ENCODE measurements around the gene THSD8. TPM values are rescaled to one million over a fixed set of nuclear protein-coding genes. Genes with fewer than 3 reads are reported as not detected.

Gene THSD8
- not detected for total RNA-seq

GRCh38 chr19:12801466-12802266 lies at the start of gene THSD8, which contains the start of gene PRDX2:
TSS of gene THSD8 (plus strand) at chr19:12802069. CDS start at chr19:12802072, 3 bp downstream.
TSS of gene PRDX2 (minus strand) at chr19:12801800. CDS start at chr19:12801261, 539 bp downstream.

GRCh38 chr19:12774588-12775555 lies 27.0 kb upstream of the THSD8 start, which contains the start of gene HOOK2:
TSS of gene HOOK2 (minus strand) at chr19:12775552. CDS start at chr19:12775449, 103 bp downstream.

GRCh38 chr19:12791345-12792050 lies 10.4 kb upstream of the THSD8 start, which contains the start of gene JUNB:
TSS of gene JUNB (plus strand) at chr19:12791486. CDS start at chr19:12791772, 286 bp downstream.

GRCh38 chr19:12806242-12807081 lies 4.6 kb downstream of the THSD8 start, which contains the start of gene RNASEH2A:
TSS of gene RNASEH2A (plus strand) at chr19:12806584. CDS start at chr19:12806674, 90 bp downstream.

GRCh38 chr19:12834566-12834943 lies 32.7 kb downstream of the THSD8 start, which contains the start of gene RTBDN:
TSS of gene RTBDN (minus strand) at chr19:12834579. CDS start at chr19:12829979, 4,600 bp downstream.

GRCh38 chr19:12838182-12838885 lies 36.5 kb downstream of the THSD8 start, which contains the start of gene MAST1:
TSS of gene MAST1 (plus strand) at chr19:12838515. CDS start at chr19:12838573, 58 bp downstream.

Small RNA genes lying within 50 kb of the gene (small RNA-seq; reads per million reads assigned to genes)
- 0.17 to 0.52 reads per million in 2 donors for gene MIR5684
- 0 reads per million in 2 donors for gene MIR6794

Other genes with a start within 250 kb of the THSD8 start
- gene ZNF490, start 191.3 kb upstream of the THSD8 start, total RNA-seq: 10 to 100 TPM; 10.7 to 16.9 TPM
- 1 to 10 TPM; 8.7 to 10.0 TPM for gene ZNF791, start 191.1 kb upstream of the THSD8 start, total RNA-seq
- gene MAN2B1, start 135.3 kb upstream of the THSD8 start, total RNA-seq: 10 to 100 TPM; 38.3 to 57.5 TPM
- 1 to 10 TPM; 7.3 to 8.6 TPM for gene WDR83, start 135.3 kb upstream of the THSD8 start, total RNA-seq
- gene DHPS, start 120.2 kb upstream of the THSD8 start, total RNA-seq: 10 to 100 TPM; 67.4 to 85.9 TPM
- gene GNG14, start 114.1 kb upstream of the THSD8 start, total RNA-seq: not detected
- gene FBXW9, start 105.4 kb upstream of the THSD8 start, total RNA-seq: 10 to 100 TPM; 14.1 to 14.7 TPM
- gene TNPO2, start 78.1 kb upstream of the THSD8 start, total RNA-seq: 10 to 100 TPM; 62.6 to 71.9 TPM
- 100 to 1,000 TPM; 107 to 194 TPM for gene TRIR, start 67.4 kb upstream of the THSD8 start, total RNA-seq
- 100 to 1,000 TPM in 1 of 2 donors, 10 to 100 TPM in 1; 90.9 to 129 TPM for gene GET3, start 64.6 kb upstream of the THSD8 start, total RNA-seq
- under 1 TPM in 1 of 2 donors, not detected in 1; under 0.01 TPM for gene BEST2, start 50.3 kb upstream of the THSD8 start, total RNA-seq
- 1 to 10 TPM; 6.7 to 8.6 TPM for gene HOOK2, start 26.5 kb upstream of the THSD8 start, total RNA-seq
- gene JUNB, start 10.6 kb upstream of the THSD8 start, total RNA-seq: 10 to 100 TPM; 65.3 to 88.4 TPM
- 100 to 1,000 TPM; 148 to 258 TPM for gene PRDX2, start 269 bp upstream of the THSD8 start, total RNA-seq
- gene RNASEH2A, start 4.5 kb downstream of the THSD8 start, total RNA-seq: 10 to 100 TPM; 26.2 to 69.3 TPM
- not detected for gene RTBDN, start 32.5 kb downstream of the THSD8 start, total RNA-seq
- 1 to 10 TPM in 1 of 2 donors, under 1 TPM in 1; 0.33 to 2.1 TPM for gene MAST1, start 36.4 kb downstream of the THSD8 start, total RNA-seq
- 10 to 100 TPM; 28.0 to 42.3 TPM for gene DNASE2, start 79.4 kb downstream of the THSD8 start, total RNA-seq
- under 1 TPM in 1 of 2 donors, not detected in 1; under 0.01 TPM for gene KLF1, start 85.1 kb downstream of the THSD8 start, total RNA-seq
- 10 to 100 TPM; 41.0 to 59.6 TPM for gene GCDH, start 89.1 kb downstream of the THSD8 start, total RNA-seq
- under 1 TPM in 1 of 2 donors, not detected in 1; 0.69 TPM for gene SYCE2, start 117.2 kb downstream of the THSD8 start, total RNA-seq
- gene FARSA, start 131.6 kb downstream of the THSD8 start, total RNA-seq: 100 to 1,000 TPM in 1 of 2 donors, 10 to 100 TPM in 1; 77.4 to 131 TPM
- 1,000 to 10,000 TPM; 1,570 to 2,282 TPM for gene CALR, start 136.5 kb downstream of the THSD8 start, total RNA-seq
- 100 to 1,000 TPM; 146 to 147 TPM for gene RAD23A, start 143.8 kb downstream of the THSD8 start, total RNA-seq
- 10 to 100 TPM; 20.3 to 21.3 TPM for gene GADD45GIP1, start 155.2 kb downstream of the THSD8 start, total RNA-seq
- not detected for gene DAND5, start 167.5 kb downstream of the THSD8 start, total RNA-seq
- gene NFIX, start 193.4 kb downstream of the THSD8 start, total RNA-seq: 10 to 100 TPM; 19.6 to 27.2 TPM

Measured in melanocyte of skin (primary cell).